NCI-H1105 treated with DMSO at 0.1 percent for 48 hours (cell line): ENCODE results near the gene LYRM9.
"Not testable (repeated sequence)": the region's sequence is repeated elsewhere in the genome, so short reads cannot be mapped to it uniquely, and the experiment has no call there.

Source experiments
- DNase-seq: peaks from one replicate; lab custom pipeline; 2025; lab: John Stamatoyannopoulos, UW

LYRM9 gene

DNA sequence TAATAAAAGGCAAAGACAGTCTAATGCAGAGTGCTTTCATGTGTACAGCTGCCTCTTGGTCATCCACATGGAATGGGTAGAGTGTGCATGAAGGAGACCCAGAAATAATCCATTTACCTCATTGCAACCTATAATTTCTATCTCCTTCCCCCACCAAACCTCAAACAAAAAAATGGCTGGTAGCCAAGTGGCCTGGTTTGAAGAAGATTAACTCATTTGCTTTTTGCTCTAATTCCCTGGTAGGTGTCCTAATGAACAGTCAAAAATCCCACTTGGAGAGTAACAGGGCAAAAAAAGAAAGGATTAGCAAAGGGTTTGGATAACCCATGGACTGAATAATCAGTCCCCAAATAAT, 13.0 kb upstream of the LYRM9 start:
- DNase-seq, result peak; percentile 61

GRCh38 chr17:27905447-27906225, 12.5 kb upstream of the LYRM9 start:
- no peak for DNase-seq

- DNase-seq, result no peak
Observed at GRCh38 chr17:27904534-27905446, 11.6 kb upstream of the LYRM9 start.

- DNase-seq, result no peak
Observed at GRCh38 chr17:27904114-27904513, 10.9 kb upstream of the LYRM9 start.

DNA sequence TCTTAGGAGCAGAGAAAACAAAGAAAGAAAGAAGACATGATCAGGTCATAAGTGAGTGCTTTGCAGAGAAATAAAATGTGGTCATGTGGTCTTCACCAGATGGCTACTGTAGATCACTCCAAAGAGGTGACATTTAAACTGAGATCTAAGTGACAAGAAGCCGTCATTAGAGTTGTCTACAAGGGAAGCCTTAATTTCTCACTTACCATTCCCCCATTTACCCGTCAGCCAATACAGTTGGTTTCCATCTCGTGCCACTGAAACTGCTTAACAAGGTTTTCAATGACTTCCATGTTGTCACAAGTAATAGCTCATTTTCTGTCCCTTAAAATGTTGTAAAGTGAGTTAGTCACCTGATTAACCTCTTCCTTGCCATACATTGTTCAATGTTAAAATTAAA, 6.4 kb upstream of the LYRM9 start:
- no peak for DNase-seq

DNA sequence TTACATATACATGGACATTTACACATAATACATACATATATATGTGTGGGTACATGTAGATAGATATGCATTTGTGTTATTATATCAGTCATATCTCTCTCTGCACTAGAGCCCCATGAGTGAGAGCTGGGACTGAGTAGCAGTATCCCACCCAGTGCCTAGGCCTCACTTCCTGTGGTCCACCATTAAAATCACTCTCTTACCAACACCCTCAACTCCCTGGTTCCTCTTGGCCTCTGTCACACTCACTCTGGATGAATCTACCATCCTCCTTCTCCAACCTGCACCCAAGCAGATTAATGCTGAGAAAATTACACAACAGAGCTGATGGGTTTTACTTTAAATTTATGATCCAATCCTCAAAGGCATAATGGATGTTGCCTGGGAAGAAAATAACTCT, 4.9 kb upstream of the LYRM9 start:
- DNase-seq, result no peak

DNA sequence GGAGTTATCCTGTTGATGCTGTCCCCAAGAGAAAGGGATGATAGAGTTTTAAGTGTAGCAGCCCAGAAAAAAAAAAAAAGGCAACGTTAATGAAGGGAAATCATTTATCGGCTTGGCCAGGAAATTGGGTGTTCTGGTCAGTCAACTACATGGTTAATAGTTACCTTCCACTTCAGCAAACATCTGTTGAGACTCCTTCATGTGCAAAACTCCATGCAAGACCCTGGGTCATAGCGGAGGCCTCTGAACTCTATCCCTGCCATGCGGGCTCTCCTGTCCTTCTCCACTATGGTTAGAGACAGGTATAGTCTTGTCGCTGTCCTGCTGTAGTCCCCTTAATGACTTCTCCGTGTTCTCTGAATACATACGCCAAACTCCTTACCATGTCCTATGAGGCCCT, 3.5 kb upstream of the LYRM9 start:
- no peak for DNase-seq

- no peak for DNase-seq
Observed at GRCh38 chr17:27895940-27896535, 2.9 kb upstream of the LYRM9 start.

DNA sequence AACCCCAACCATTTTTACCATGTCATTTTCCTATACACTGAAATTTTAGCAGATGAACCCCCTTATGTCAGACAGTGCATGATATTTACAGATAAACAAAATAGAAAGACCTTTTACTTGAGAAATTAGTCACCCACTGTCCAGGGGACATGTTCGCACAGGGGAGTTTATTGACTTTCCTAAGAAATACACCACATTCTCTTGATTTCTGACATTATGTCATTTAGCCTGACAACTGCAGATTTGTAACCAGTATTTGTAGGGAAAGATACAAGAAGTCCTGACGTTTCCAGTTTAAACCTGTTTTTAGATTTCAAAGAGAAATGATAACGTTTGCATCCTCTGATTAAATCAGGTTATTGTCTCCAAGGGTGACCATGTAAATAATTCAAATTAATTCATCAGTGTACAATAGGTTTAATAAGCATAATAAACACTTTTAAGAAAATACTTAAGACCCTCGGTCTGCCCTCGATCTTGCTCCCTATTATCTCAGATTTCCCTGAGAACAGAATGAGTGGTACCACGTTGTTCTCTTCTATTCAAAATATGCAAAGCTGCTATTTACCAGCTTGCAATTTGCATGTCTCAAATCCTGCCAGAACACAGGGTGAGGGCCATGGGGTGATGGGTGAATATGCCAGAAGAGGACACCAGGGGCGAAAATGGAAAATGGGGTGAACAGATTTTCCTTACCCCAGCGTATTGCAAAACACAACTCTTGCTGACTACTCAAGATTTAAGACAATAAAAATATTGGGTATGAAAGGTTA, 2.1 kb upstream of the LYRM9 start:
- no peak for DNase-seq

DNA sequence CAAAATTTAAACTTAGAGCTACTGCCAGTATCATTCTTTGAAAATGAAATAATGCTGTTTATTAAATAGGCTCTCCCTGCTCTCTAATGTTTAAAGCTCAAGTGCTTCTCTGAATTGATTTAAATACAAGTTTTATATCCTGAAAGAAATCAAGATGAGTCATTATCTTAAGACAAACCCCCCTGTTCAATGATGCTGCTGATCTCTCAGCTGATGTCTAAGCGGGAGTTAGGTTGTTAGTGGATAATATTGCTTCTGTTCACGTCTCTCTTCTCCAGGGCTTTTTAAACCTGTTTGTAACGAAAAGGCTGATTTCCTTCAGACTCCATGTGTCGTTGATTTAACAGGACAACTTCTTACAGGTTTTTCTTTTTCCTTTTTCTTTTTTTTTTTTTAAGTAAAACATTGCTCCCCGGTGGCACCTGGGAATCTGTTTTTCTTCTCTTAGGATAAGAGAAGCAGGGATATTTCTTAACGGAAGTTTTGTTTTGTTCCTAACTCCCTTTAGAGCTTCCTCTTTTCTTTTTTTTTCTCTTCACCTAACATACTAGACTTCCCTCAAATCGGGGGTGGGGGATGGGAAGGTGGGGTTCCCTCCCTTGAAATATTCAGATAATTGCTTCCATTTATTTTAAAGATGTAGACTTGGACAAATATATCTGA, 807 bp upstream of the LYRM9 start:
- no peak for DNase-seq

DNA sequence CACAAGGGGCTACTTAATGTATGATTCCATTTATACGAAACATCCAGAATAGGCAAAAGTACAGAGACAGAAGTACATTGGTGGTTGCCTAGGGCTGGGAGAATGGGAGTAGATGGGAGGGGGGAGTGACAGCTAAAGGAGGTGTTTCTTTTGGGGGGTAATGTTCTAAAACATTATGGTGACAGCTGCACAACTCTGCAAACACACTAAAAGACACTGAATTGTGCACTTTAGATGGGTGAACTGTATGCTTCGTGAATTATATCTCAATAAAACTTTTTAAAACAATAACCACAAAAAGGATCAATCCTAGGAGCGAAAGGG, 661 bp downstream of the LYRM9 start:
- no peak for DNase-seq

DNA sequence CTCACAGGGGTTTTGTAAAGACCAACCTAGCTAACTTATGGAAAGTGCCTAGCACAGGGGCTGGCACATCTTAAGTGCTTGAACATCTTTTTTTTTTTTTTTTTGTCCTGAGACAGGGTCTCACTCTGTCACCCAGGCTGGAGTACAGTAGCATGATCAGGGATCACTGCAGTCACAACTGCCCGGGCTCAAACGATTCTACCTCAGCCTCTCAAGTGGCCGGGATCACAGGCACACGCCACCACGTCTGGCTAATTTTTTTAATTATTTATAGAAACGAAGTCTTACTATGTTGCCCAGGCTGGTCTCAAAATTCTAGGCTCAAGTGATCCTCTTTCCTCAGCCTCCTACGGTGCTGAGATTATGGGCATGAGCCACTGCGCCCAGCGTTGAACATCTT, 1.3 kb downstream of the LYRM9 start:
- no peak for DNase-seq

GRCh38 chr17:27889711-27890251, 3.4 kb downstream of the LYRM9 start:
- no peak for DNase-seq

DNA sequence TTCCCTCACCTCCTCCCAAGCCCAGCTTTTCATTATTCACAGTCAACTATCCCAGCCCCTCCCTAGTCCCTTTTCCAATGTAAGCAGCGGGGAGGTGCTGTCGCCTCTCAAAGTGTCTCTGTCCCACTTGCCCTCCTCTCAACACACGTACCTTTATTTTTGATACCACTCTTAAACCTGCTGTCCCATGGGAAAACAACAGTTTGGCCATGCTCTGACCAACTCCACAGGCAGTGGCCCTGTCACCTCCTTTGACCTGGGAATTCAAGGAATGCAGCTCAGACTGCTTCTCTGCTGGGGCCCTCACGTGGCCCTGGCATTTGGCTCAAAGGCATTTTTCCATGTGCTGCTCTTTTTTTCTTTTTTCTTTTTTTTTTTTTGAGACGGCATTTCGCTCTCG, 4.2 kb downstream of the LYRM9 start:
- no peak for DNase-seq

GRCh38 chr17:27888067-27888466, 5.1 kb downstream of the LYRM9 start:
- DNase-seq, result no peak

DNA sequence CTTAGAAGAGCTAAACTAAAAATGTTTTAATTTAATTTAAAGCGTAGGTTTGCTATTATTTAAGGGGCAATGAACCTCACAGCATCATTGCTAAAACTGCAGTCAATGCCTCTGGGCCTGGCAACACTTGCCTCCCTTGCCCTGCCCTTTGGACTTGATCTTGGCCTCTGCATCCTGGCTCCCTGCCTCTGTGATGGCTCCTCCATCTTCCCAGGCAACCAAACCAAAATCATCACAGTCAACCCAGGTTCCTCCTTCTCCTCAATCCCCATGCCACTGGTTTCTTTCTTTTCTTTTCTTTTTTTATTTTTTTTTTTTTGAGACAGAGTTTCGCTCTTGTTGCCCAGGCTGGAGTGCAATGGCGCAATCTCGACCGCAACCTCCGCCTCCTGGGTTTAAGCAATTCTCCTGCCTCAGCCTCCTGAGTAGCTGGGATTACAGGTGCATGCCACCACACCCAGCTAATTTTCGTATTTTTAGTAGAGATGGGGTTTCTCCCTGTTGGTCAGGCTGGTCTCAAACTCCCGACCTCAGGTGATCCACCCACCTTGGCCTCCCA, 6.7 kb downstream of the LYRM9 start:
- DNase-seq, result not testable (repeated sequence)

GRCh38 chr17:27882162-27882840, 10.9 kb downstream of the LYRM9 start:
- DNase-seq, result no peak

GRCh38 chr17:27879987-27880608, 13.1 kb downstream of the LYRM9 start:
- DNase-seq, result peak; percentile 62

- DNase-seq, result peak; percentile 17
Observed at GRCh38 chr17:27878776-27879562, 14.2 kb downstream of the LYRM9 start.
